Activated B cell treated with CpG ODN at 0.5 μM for 24 hours (primary cell): Measurements from ENCODE around the gene ARL10. TPM values are rescaled to one million over a fixed set of nuclear protein-coding genes. Genes with fewer than 3 reads are reported as not detected.

Experiments used
- ATAC-seq: fragments of 200-7000 bp; cut with Tn5 transposase; one replicate; pipeline ENCODE4 v1.10.0; 2021; ENCODE audit warnings: low read depth, mild to moderate bottlenecking, moderate library complexity
- CTCF ChIA-PET: fragments of 350-600 bp; sonication (Branson Sonifier 250); formaldehyde crosslinking; loops from one replicate; lab custom pipeline; 2021; ENCODE audit warnings: antibody characterized with exemption; lab: Charles Lee
- POLR2A ChIA-PET: fragments of 350-600 bp; sonication (Branson Sonifier 250); formaldehyde crosslinking; loops from one replicate; lab custom pipeline; 2021; ENCODE audit warnings: antibody characterized with exemption; lab: Charles Lee
- DNase-seq: peaks from one replicate; pipeline ENCODE4 v3.0.0; 2022
- H3K27ac Mint-ChIP-seq: one replicate; pipeline ENCODE4 v1.8.0; 2020; ENCODE audit warnings: mixed read lengths
- H3K27me3 Mint-ChIP-seq: one replicate; pipeline ENCODE4 v1.8.0; 2021; ENCODE audit warnings: mixed read lengths
- H3K36me3 Mint-ChIP-seq: one replicate; pipeline ENCODE4 v1.8.0; 2021; ENCODE audit warnings: low read depth, mixed read lengths
- H3K4me1 Mint-ChIP-seq: one replicate; pipeline ENCODE4 v1.8.0; 2021; ENCODE audit warnings: mixed read lengths
- H3K4me3 Mint-ChIP-seq: one replicate; pipeline ENCODE4 v1.8.0; 2020; ENCODE audit warnings: mild to moderate bottlenecking, mixed read lengths
- H3K9me3 Mint-ChIP-seq: one replicate; pipeline ENCODE4 v1.8.0; 2020; ENCODE audit warnings: mixed read lengths
- CTCF ChIP-seq: fragments of 200-600 bp; IDR thresholded peaks from one replicate; pipeline ENCODE4 v1.8.0; 2022; ENCODE audit warnings: antibody characterized with exemption, mild to moderate bottlenecking
- intact Hi-C: fragments of 100-400 bp; cut with micrococcal nuclease; formaldehyde crosslinking; loops from one replicate; pipeline ENCODE4 v1.15.1; 2024
- total RNA-seq: library from RNA; stranded (reverse); gene quantifications from 2 replicates; pipeline ENCODE4 v1.2.3, GENCODE V29; 2022

Gene ARL10
- total RNA-seq, 1 donor from 2014 or later = 14.3 TPM

DNA sequence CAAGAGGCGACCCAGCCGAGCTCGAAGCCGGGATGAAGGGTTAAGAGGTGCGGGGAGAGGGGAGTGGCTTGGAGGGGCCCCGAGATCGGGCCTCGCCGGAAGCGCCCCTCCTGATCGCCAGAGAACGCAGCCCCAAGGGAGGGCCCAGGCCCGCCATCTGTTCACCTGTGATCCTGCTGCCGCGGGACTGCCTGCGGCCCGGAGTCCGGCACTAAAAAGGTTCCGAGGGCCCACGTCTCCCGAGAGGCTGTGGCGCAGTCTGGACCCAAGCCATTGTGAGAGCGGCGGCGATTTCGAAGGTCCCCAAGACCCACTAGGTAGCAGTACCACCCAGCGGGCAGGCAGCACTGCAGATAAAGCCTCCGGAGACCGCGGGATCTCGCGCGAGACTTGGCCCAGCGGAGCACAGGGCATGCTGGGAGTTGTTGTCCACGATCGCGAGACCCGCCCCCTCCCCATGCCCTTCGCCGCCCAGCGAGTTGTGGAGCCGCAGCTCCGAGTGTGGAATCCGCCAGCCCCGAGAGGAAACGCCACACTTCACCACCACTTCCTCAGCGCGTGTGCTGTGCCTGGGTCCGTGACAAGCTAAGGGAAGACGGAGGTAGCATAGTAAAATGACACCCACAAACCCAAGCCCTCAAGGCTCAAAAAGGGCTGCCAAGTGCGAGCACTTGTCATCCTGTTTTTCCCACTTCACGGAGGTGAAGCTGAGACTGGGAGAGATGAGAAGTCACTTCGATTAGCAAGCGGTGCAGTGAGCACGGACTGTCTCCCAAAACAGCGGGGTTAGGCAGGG, 3.7 kb upstream of the ARL10 start, which contains the start of gene KIAA1191:
TSS of gene KIAA1191 (minus strand) at position 328 of the 796 bp plus-strand sequence. CDS start 2,256 bp downstream, outside the sequence.
- Mint-ChIP-seq H3K36me3 (peaks cover 34% of the 10 kb centered on the region), H3K27me3 (no peaks in the 10 kb centered on the region), H3K27ac (peak within 1 kb of the TSS; percentile 98), H3K4me1 (peaks cover 28% of the 10 kb centered on the region), H3K4me3 (peak within 1 kb of the TSS; percentile 99), H3K9me3 (no peaks in the 10 kb centered on the region)
- ATAC-seq (peak; percentile 87), DNase-seq (peak; percentile 86)
- POLR2A ChIA-PET = interaction anchor here (0.6 to 3.2 kb wide), 17 partner anchors 9 to 1843 kb away, joined by 3 to 45 read pairs (median 6); partner anchors contain the start of genes FAF2, HIGD2A, HNRNPAB and NOP16
- no peak for TF ChIP-seq CTCF
- intact Hi-C loops = loop anchor here (1.0 kb wide), 5 partner anchors 12 to 126 kb away; partner anchors contain the start of genes CLTB, FAF2, HIGD2A and NOP16
- CTCF ChIA-PET = interaction anchor here (0.8 to 1.4 kb wide), 6 partner anchors 16 to 632 kb away, joined by 3 to 4 read pairs (median 3); no protein-coding TSS in a partner anchor

- Mint-ChIP-seq H3K36me3 (peaks cover 31% of the 10 kb centered on the region), H3K4me1 (peaks cover 29% of the 10 kb centered on the region)
Observed at GRCh38 chr5:176362233-176362490, 3.1 kb upstream of the ARL10 start.

GRCh38 chr5:176364765-176365350, 429 bp upstream of the ARL10 start:
- no peak for TF ChIP-seq CTCF
- Mint-ChIP-seq H3K4me1 (peaks cover 21% of the 10 kb centered on the region), H3K4me3 (peak overlapping the region; percentile 84), H3K36me3 (peaks cover 32% of the 10 kb centered on the region), H3K27me3 (no peaks in the 10 kb centered on the region), H3K9me3 (no peaks in the 10 kb centered on the region), H3K27ac (peak overlapping the region; percentile 70)
- ChIA-PET POLR2A (no interaction called here), CTCF (no interaction called here)
- ATAC-seq = no peak
- intact Hi-C loops = loop anchor here (1.0 to 2.0 kb wide), 4 partner anchors 16 to 172 kb away; partner anchors contain the start of genes FAF2, HIGD2A, NOP16 and RNF44
- DNase-seq = no peak

More at GRCh38 chr5:176362233-176362490, 3.1 kb upstream of the ARL10 start:
- Mint-ChIP-seq H3K27me3 (no peaks in the 10 kb centered on the region), H3K4me3 (peak overlapping the region; percentile 99), H3K27ac (peak overlapping the region; percentile 98), H3K9me3 (no peaks in the 10 kb centered on the region)
- ATAC-seq = peak; percentile 49
- CTCF ChIA-PET = interaction anchor here (0.8 to 1.3 kb wide), 4 partner anchors 15 to 632 kb away, joined by 3 read pairs; no protein-coding TSS in a partner anchor
- no peak for DNase-seq
- intact Hi-C loops = loop anchor here (1.0 kb wide), 1 partner anchor 11 kb away; no protein-coding TSS in a partner anchor
- POLR2A ChIA-PET = interaction anchor here (0.8 to 3.2 kb wide), 15 partner anchors 8 to 1842 kb away, joined by 3 to 45 read pairs (median 6); partner anchors contain the start of genes FAF2, HIGD2A, HNRNPAB and NOP16
- TF ChIP-seq CTCF = no peak

GRCh38 chr5:176366232-176366894, 1.1 kb downstream of the ARL10 start:
- intact Hi-C loops = no loop called here
- CTCF ChIA-PET = no interaction called here

More at GRCh38 chr5:176366232-176366894, 1.1 kb downstream of the ARL10 start:
- no peaks in the 10 kb centered on the region for H3K9me3 Mint-ChIP-seq
- POLR2A ChIA-PET = interaction anchor here (0.7 kb wide), 1 partner anchor 38 kb away, joined by 6 read pairs; no protein-coding TSS in a partner anchor
- DNase-seq = no peak
- no peak for TF ChIP-seq CTCF
- no peak for ATAC-seq
- peaks cover 16% of the 10 kb centered on the region for H3K4me1 Mint-ChIP-seq
- no peaks in the 10 kb centered on the region for H3K27me3 Mint-ChIP-seq
- peaks cover 39% of the 10 kb centered on the region for H3K36me3 Mint-ChIP-seq
- peak overlapping the region; percentile 75 for H3K4me3 Mint-ChIP-seq
- H3K27ac Mint-ChIP-seq = no peak overlapping the region
